Hepatocyte (in vitro differentiated cells): ENCODE measurements around the gene LIMS1.

Experiments
- EZH2 ChIP-seq: fragments of 200-600 bp; sonication (generic); IDR thresholded peaks from 2 replicates; pipeline ENCODE4 v1.6.1; 2016; ENCODE audit warnings: antibody characterized with exemption, mild to moderate bottlenecking, borderline replicate concordance
- EZH2phosphoT487 ChIP-seq: fragments of 200-600 bp; sonication (generic); IDR thresholded peaks from one replicate; pipeline ENCODE4 v1.6.1; 2018; ENCODE audit warnings: antibody characterized with exemption, mild to moderate bottlenecking, low read depth, moderate library complexity; ENCODE audit not compliant: unreplicated experiment, severe bottlenecking
- TF ChIP-seq, protein P1 (sequence below): fragments of 200-600 bp; sonication (generic); IDR thresholded peaks from 2 replicates; pipeline ENCODE4 v1.5.1; 2016; ENCODE audit warnings: antibody characterized with exemption, mild to moderate bottlenecking; ENCODE audit not compliant: poor library complexity

- TF ChIP-seq, protein P1, sequence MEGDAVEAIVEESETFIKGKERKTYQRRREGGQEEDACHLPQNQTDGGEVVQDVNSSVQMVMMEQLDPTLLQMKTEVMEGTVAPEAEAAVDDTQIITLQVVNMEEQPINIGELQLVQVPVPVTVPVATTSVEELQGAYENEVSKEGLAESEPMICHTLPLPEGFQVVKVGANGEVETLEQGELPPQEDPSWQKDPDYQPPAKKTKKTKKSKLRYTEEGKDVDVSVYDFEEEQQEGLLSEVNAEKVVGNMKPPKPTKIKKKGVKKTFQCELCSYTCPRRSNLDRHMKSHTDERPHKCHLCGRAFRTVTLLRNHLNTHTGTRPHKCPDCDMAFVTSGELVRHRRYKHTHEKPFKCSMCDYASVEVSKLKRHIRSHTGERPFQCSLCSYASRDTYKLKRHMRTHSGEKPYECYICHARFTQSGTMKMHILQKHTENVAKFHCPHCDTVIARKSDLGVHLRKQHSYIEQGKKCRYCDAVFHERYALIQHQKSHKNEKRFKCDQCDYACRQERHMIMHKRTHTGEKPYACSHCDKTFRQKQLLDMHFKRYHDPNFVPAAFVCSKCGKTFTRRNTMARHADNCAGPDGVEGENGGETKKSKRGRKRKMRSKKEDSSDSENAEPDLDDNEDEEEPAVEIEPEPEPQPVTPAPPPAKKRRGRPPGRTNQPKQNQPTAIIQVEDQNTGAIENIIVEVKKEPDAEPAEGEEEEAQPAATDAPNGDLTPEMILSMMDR: no peak
- no peak for TF ChIP-seq EZH2
- TF ChIP-seq EZH2phosphoT487: no peak
Measured at GRCh38 chr2:108614659-108615058, 80.4 kb downstream of the LIMS1 start.
